Panc1 (cell line): ENCODE data around the gene USP11. TPM values are rescaled to one million over a fixed set of nuclear protein-coding genes. Genes with fewer than 3 reads are reported as not detected.

Source experiments
- ATAC-seq: fragments of 200-7000 bp; cut with Tn5 transposase; 2 replicates; pipeline ENCODE4 v1.9.1; 2020; ENCODE audit warnings: mild to moderate bottlenecking, moderate library complexity
- BruUV-seq: library from RNA; stranded (reverse); fragments of 400-500 nt; replicated peaks from 2 replicates; lab custom pipeline; 2021; lab: Mats Ljungman, UMichigan
- CTCF ChIA-PET: fragments of 300-600 bp; sonication (Branson Sonifier 250); formaldehyde crosslinking; loops from one replicate; lab custom pipeline; 2022; ENCODE audit warnings: antibody characterized with exemption; lab: Charles Lee
- POLR2A ChIA-PET: fragments of 300-600 bp; sonication (Branson Sonifier 250); formaldehyde crosslinking; loops from one replicate; lab custom pipeline; 2022; ENCODE audit warnings: antibody characterized with exemption; lab: Charles Lee
- DNase-seq: peaks from one replicate; pipeline ENCODE4 v3.0.0-alpha.2; 2010; ENCODE audit warnings: low read depth, low spot score
- H3K27ac ChIP-seq: 2 replicates; pipeline ENCODE4 v1.5.1; 2011; ENCODE audit warnings: mild to moderate bottlenecking, low read length, inconsistent platforms
- H3K27me3 ChIP-seq: fragments of 200-500 bp; sonication (Bioruptor generic); 2 replicates; pipeline ENCODE4 v1.6.0; 2014; ENCODE audit warnings: low read length, inconsistent platforms; ENCODE audit not compliant: control insufficient read depth, insufficient read depth
- H3K36me3 ChIP-seq: fragments of 200-500 bp; sonication (Bioruptor generic); 2 replicates; pipeline ENCODE4 v1.5.1; 2014; ENCODE audit warnings: inconsistent platforms, mild to moderate bottlenecking, low read length, moderate library complexity; ENCODE audit not compliant: control insufficient read depth, insufficient read depth
- H3K4me1 ChIP-seq: 2 replicates; pipeline ENCODE4 v1.5.1; 2011; ENCODE audit warnings: inconsistent platforms, mild to moderate bottlenecking, low read length, moderate library complexity; ENCODE audit not compliant: control insufficient read depth, insufficient read depth
- H3K4me3 ChIP-seq, 2 experiments: 2 replicates each; pipeline ENCODE4 v1.5.1; 2011 to 2012; ENCODE audit warnings: low read depth in 2 of 2, low read length in 2 of 2, mild to moderate bottlenecking in 2 of 2, inconsistent platforms in 1 of 2, moderate library complexity in 1 of 2
- H3K9me3 ChIP-seq: fragments of 200-500 bp; sonication (Bioruptor generic); 2 replicates; pipeline ENCODE4 v1.5.1; 2014; ENCODE audit warnings: low read depth, mild to moderate bottlenecking, inconsistent platforms, low read length, moderate library complexity; ENCODE audit not compliant: control insufficient read depth, insufficient read depth
- POLR2AphosphoS5 ChIP-seq: IDR thresholded peaks from 2 replicates; pipeline ENCODE4 v1.6.1; 2012; ENCODE audit warnings: mild to moderate bottlenecking, low read depth, low read length, moderate library complexity
- SIN3A ChIP-seq: IDR thresholded peaks from 2 replicates; pipeline ENCODE4 v1.6.1; 2012; ENCODE audit warnings: low read depth, mild to moderate bottlenecking, low read length, moderate library complexity, borderline replicate concordance; ENCODE audit not compliant: insufficient read depth
- TCF7L2 ChIP-seq: IDR thresholded peaks from 2 replicates; pipeline ENCODE4 v1.6.1; 2011; ENCODE audit warnings: mild to moderate bottlenecking, low read depth, low read length, inconsistent platforms
- in situ Hi-C: cut with HindIII; loops from 2 replicates; pipeline ENCODE4 v1.10.0; 2016; ENCODE audit warnings: low sequenced_read_pairs, low pct_unique_long_range_greater_than_20kb
- intact Hi-C: fragments of 100-400 bp; cut with micrococcal nuclease; formaldehyde crosslinking; loops from one replicate; pipeline ENCODE4 v1.10.0; 2022; ENCODE audit not compliant: unreplicated experiment
- total RNA-seq: library from RNA; stranded (reverse); gene quantifications from one replicate; pipeline ENCODE4 v1.2.1, GENCODE V29; 2021; ENCODE audit not compliant: unreplicated experiment
- TF ChIP-seq, protein P1 (sequence below), 2 experiments: IDR thresholded peaks; 2 replicates each; pipeline ENCODE4 v1.6.1; 2011 to 2012; ENCODE audit warnings: low read depth in 2 of 2, control low read depth in 1 of 2, low read length in 1 of 2, mild to moderate bottlenecking in 1 of 2, moderate library complexity in 1 of 2; ENCODE audit not compliant: insufficient read depth in 1 of 2
- TF ChIP-seq, protein P2 (sequence below): fragments of 450-650 bp; IDR thresholded peaks from 2 replicates; pipeline ENCODE4 v1.5.1; 2017; ENCODE audit warnings: mild to moderate bottlenecking

The USP11 gene
- total RNA-seq, 1 experiment from 2014 or later: 82.4 TPM

DNA sequence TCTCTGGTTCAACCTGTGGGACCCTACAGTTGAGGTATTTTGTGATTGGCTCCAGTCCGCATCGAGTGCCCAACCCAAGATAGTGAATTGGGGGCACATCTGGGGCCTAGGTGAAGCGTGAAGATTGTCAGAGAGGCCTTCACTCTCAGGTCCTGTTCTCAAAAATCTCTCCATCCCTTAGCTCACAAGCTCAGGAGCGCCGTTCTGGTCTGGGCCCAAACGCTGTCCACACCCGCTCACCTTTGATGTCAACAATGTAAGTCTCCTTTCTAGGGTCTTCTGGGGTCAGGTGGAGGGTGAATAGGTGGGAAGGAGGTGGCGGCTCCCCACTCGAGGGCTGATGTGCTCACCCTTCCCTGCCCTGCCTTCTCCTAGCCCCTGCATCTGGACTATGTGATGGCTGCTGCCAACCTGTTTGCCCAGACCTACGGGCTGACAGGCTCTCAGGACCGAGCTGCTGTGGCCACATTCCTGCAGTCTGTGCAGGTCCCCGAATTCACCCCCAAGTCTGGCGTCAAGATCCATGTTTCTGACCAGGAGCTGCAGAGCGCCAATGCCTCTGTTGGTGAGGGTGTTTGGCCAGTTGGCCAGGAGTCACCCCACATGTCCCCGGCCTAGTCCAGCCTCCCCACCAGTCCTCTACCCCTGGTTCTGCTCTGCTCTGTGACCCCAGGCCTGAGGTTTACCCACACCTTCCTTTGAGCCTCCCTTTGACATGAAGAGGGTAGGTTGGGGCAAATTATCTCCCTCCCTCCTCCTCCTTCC lies 22.0 kb upstream of the USP11 start:
- Histone ChIP-seq H3K4me3 (no peak overlapping the region), H3K9me3 (no peaks in the 10 kb centered on the region), H3K4me1 (no peaks in the 10 kb centered on the region; the same call in 1 of the 2 replicates), H3K27me3 (no peaks in the 10 kb centered on the region), H3K36me3 (peaks cover 19% of the 10 kb centered on the region), H3K27ac (no peak overlapping the region)
- DNase-seq: no peak
- intact Hi-C loops (no loop called here), in situ Hi-C loops (no loop called here)
- no TSS peak for BruUV-seq
- no peak for ATAC-seq
- POLR2A ChIA-PET: no interaction called here
- CTCF ChIA-PET: no interaction called here
- no peak for TF ChIP-seq SIN3A

DNA sequence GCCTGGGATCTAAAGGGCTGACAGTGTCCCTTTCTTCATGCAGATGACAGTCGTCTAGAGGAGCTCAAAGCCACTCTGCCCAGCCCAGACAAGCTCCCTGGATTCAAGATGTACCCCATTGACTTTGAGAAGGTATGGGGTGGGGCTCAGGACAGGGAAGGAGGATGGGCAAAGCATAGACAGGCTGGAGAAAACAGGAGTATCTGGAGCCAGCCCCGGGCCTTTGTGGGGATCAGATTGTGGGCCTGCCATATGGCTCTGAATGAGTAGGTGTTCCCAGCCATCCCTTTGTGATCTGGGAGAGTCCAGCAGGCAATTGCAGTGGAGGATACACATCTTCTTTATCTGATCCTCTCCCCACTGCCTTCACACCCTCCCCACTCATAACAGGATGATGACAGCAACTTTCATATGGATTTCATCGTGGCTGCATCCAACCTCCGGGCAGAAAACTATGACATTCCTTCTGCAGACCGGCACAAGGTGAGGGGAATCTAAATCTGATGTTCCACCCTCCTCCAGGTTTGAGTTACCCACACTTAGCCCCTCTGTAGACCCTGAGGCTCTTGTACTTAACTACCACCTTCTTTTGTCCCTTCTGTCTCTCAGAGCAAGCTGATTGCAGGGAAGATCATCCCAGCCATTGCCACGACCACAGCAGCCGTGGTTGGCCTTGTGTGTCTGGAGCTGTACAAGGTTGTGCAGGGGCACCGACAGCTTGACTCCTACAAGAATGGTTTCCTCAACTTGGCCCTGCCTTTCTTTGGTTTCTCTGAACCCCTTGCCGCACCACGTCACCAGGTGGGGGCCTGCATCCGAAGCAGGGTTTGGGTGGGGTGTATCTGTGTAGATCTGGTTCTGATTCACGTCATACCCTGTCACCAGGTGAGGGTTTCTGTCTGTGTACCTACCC lies 20.2 kb upstream of the USP11 start:
- POLR2A ChIA-PET: no interaction called here
- no TSS peak for BruUV-seq
- DNase-seq: no peak
- Histone ChIP-seq H3K27me3 (no peaks in the 10 kb centered on the region), H3K36me3 (peaks cover 10% of the 10 kb centered on the region), H3K4me1 (peaks cover 15% of the 10 kb centered on the region), H3K4me3 (no peak overlapping the region), H3K9me3 (no peaks in the 10 kb centered on the region), H3K27ac (no peak overlapping the region)
- intact Hi-C loops: no loop called here
- in situ Hi-C loops: no loop called here
- CTCF ChIA-PET: no interaction called here
- TF ChIP-seq, protein P1, sequence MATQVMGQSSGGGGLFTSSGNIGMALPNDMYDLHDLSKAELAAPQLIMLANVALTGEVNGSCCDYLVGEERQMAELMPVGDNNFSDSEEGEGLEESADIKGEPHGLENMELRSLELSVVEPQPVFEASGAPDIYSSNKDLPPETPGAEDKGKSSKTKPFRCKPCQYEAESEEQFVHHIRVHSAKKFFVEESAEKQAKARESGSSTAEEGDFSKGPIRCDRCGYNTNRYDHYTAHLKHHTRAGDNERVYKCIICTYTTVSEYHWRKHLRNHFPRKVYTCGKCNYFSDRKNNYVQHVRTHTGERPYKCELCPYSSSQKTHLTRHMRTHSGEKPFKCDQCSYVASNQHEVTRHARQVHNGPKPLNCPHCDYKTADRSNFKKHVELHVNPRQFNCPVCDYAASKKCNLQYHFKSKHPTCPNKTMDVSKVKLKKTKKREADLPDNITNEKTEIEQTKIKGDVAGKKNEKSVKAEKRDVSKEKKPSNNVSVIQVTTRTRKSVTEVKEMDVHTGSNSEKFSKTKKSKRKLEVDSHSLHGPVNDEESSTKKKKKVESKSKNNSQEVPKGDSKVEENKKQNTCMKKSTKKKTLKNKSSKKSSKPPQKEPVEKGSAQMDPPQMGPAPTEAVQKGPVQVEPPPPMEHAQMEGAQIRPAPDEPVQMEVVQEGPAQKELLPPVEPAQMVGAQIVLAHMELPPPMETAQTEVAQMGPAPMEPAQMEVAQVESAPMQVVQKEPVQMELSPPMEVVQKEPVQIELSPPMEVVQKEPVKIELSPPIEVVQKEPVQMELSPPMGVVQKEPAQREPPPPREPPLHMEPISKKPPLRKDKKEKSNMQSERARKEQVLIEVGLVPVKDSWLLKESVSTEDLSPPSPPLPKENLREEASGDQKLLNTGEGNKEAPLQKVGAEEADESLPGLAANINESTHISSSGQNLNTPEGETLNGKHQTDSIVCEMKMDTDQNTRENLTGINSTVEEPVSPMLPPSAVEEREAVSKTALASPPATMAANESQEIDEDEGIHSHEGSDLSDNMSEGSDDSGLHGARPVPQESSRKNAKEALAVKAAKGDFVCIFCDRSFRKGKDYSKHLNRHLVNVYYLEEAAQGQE (IDR thresholded peaks at IDR 0.05; ENCODE audit: insufficient read depth in 1 of 2, low read depth in 2 of 2, low read length in 1 of 2): no peak
- TF ChIP-seq TCF7L2: no peak
- TF ChIP-seq, protein P2, sequence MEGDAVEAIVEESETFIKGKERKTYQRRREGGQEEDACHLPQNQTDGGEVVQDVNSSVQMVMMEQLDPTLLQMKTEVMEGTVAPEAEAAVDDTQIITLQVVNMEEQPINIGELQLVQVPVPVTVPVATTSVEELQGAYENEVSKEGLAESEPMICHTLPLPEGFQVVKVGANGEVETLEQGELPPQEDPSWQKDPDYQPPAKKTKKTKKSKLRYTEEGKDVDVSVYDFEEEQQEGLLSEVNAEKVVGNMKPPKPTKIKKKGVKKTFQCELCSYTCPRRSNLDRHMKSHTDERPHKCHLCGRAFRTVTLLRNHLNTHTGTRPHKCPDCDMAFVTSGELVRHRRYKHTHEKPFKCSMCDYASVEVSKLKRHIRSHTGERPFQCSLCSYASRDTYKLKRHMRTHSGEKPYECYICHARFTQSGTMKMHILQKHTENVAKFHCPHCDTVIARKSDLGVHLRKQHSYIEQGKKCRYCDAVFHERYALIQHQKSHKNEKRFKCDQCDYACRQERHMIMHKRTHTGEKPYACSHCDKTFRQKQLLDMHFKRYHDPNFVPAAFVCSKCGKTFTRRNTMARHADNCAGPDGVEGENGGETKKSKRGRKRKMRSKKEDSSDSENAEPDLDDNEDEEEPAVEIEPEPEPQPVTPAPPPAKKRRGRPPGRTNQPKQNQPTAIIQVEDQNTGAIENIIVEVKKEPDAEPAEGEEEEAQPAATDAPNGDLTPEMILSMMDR: no peak
- no peak for TF ChIP-seq SIN3A
- TF ChIP-seq POLR2AphosphoS5: no peak
- no peak for ATAC-seq
